HCT116 (cell line): ENCODE measurements around the gene B4GALNT4.

Source experiments
- CTCF ChIP-seq, 3 experiments: fragments of 200-600 bp in 1 of 3; sonication (generic) in 1 of 3; IDR thresholded peaks in 2 of 3; conservative IDR thresholded peaks in 1 of 3; 2 replicates each; pipeline ENCODE4 v1.5.1; 2012 to 2017; ENCODE audit warnings: low read depth in 2 of 3, low read length in 2 of 3, antibody characterized with exemption in 1 of 3, borderline replicate concordance in 1 of 3, control low read depth in 1 of 3, mild to moderate bottlenecking in 1 of 3, mixed read lengths in 1 of 3, mixed run types in 1 of 3, moderate library complexity in 1 of 3; ENCODE audit not compliant: insufficient read depth in 1 of 3
- EZH2 ChIP-seq: fragments of 200-600 bp; sonication (generic); IDR thresholded peaks from 2 replicates; pipeline ENCODE4 v1.6.1; 2017; ENCODE audit warnings: antibody characterized with exemption, mixed run types
- POLR2A ChIP-seq: IDR thresholded peaks from 2 replicates; pipeline ENCODE4 v1.7.0; 2011; ENCODE audit warnings: borderline replicate concordance; ENCODE audit not compliant: insufficient read depth, insufficient read length; ENCODE audit errors: extremely low read depth
- POLR2AphosphoS5 ChIP-seq: IDR thresholded peaks from 2 replicates; pipeline ENCODE4 v1.6.1; 2011; ENCODE audit warnings: mild to moderate bottlenecking, low read depth, low read length, moderate library complexity
- YY1 ChIP-seq: IDR thresholded peaks from 2 replicates; pipeline ENCODE4 v1.6.1; 2011; ENCODE audit warnings: low read length, low read depth, moderate library complexity, mild to moderate bottlenecking; ENCODE audit not compliant: insufficient replicate concordance; ENCODE audit errors: extremely low read depth

GRCh38 chr11:377883-378500, 8.7 kb downstream of the B4GALNT4 start:
- TF ChIP-seq POLR2A: no peak
- TF ChIP-seq CTCF (IDR thresholded peaks at IDR 0.05 in 2 of 3, conservative IDR thresholded peaks at IDR 0.05 in 1 of 3; ENCODE audit: borderline replicate concordance in 1 of 3, insufficient read depth in 1 of 3, low read depth in 2 of 3, low read length in 2 of 3): no peak
- no peak for TF ChIP-seq POLR2AphosphoS5
- no peak for TF ChIP-seq YY1
- no peak for TF ChIP-seq EZH2
